IMR-90 (cell line): Measurements from ENCODE around the gene MMP10. TPM values are rescaled to one million over a fixed set of nuclear protein-coding genes. Genes with fewer than 3 reads are reported as not detected.

Experiments
- polyA plus RNA-seq, 3 experiments: library from polyadenylated mRNA; depleted of rRNA; stranded (reverse); fragments of >200 nt; gene quantifications; 2 replicates each; pipeline ENCODE4 v1.2.3, GENCODE V29; 2012; ENCODE audit warnings: low replicate concordance in 1 of 3
- total RNA-seq: library from RNA; depleted of rRNA; stranded (reverse); fragments of >200 nt; gene quantifications from 2 replicates; pipeline ENCODE4 v1.2.3, GENCODE V29; 2012; rRNA removed

The MMP10 gene
- total and polyA plus RNA-seq, 2 of the 4 experiments (the other 2 are of a cell fraction): not detected

Other genes with a start within 250 kb of the MMP10 start
- not detected in 2 replicates for gene MMP7, start 249.9 kb downstream of the MMP10 start, total RNA-seq
- gene MMP7, start 249.9 kb downstream of the MMP10 start, polyA plus RNA-seq (2012; rRNA removed): not detected in 2 replicates
- gene MMP20, start 155.3 kb downstream of the MMP10 start, total RNA-seq: not detected in 2 replicates
- not detected in 2 replicates for gene MMP20, start 155.3 kb downstream of the MMP10 start, polyA plus RNA-seq (2012; rRNA removed)
- not detected in 2 replicates for gene MMP27, start 74.9 kb downstream of the MMP10 start, total RNA-seq
- not detected in 2 replicates for gene MMP27, start 74.9 kb downstream of the MMP10 start, polyA plus RNA-seq (2012; rRNA removed)
- gene MMP8, start 55.7 kb downstream of the MMP10 start, total RNA-seq: under 0.01 and 0.18 TPM in 2 replicates
- gene MMP8, start 55.7 kb downstream of the MMP10 start, polyA plus RNA-seq (2012; rRNA removed): 0.05 and 0.11 TPM in 2 replicates
- gene MMP1, start 17.5 kb upstream of the MMP10 start, total RNA-seq: 245 and 246 TPM in 2 replicates
- 155 and 166 TPM in 2 replicates for gene MMP1, start 17.5 kb upstream of the MMP10 start, polyA plus RNA-seq (2012; rRNA removed)
- gene MMP3, start 63.0 kb upstream of the MMP10 start, total RNA-seq: under 0.01 and 0.28 TPM in 2 replicates
- gene MMP3, start 63.0 kb upstream of the MMP10 start, polyA plus RNA-seq (2012; rRNA removed): 0.29 and 0.39 TPM in 2 replicates
- not detected in 2 replicates for gene MMP12, start 94.4 kb upstream of the MMP10 start, total RNA-seq
- not detected in 2 replicates for gene MMP12, start 94.4 kb upstream of the MMP10 start, polyA plus RNA-seq (2012; rRNA removed)
- gene MMP13, start 175.1 kb upstream of the MMP10 start, total RNA-seq: not detected in 2 replicates
- gene MMP13, start 175.1 kb upstream of the MMP10 start, polyA plus RNA-seq (2012; rRNA removed): not detected in 2 replicates